ENCODE data around the gene USH2A.

Gene USH2A

GRCh38 chr1:216183007-216183406 is 240.2 kb downstream of the USH2A start:
- TF ChIP-seq CTCF (IDR thresholded peaks at IDR 0.05; ENCODE audit: extremely low read depth, insufficient read depth, missing control alignments), result no peak
- in situ Hi-C loops (cut with MboI; ENCODE audit: low pct_unique_long_range_greater_than_20kb, low sequenced_read_pairs, unreplicated experiment), result no loop called here
- DNase-seq (ENCODE audit: low spot score), result no peak

GRCh38 chr1:216181590-216181989 is 241.7 kb downstream of the USH2A start:
- no peak for DNase-seq (ENCODE audit: low spot score)
- in situ Hi-C loops (cut with MboI; ENCODE audit: low pct_unique_long_range_greater_than_20kb, low sequenced_read_pairs, unreplicated experiment), result no loop called here
- TF ChIP-seq CTCF (IDR thresholded peaks at IDR 0.05; ENCODE audit: extremely low read depth, insufficient read depth, missing control alignments), result no peak

GRCh38 chr1:216178281-216178680 is 245.0 kb downstream of the USH2A start:
- TF ChIP-seq CTCF (IDR thresholded peaks at IDR 0.05; ENCODE audit: extremely low read depth, insufficient read depth, missing control alignments), result no peak
- in situ Hi-C loops (cut with MboI; ENCODE audit: low pct_unique_long_range_greater_than_20kb, low sequenced_read_pairs, unreplicated experiment), result no loop called here
- no peak for DNase-seq (ENCODE audit: low spot score)

- TF ChIP-seq CTCF (IDR thresholded peaks at IDR 0.05; ENCODE audit: extremely low read depth, insufficient read depth, missing control alignments), result no peak
- in situ Hi-C loops (cut with MboI; ENCODE audit: low pct_unique_long_range_greater_than_20kb, low sequenced_read_pairs, unreplicated experiment), result no loop called here
- no peak for DNase-seq (ENCODE audit: low spot score)
Measured at GRCh38 chr1:216176970-216177369, 246.3 kb downstream of the USH2A start.

- TF ChIP-seq CTCF (IDR thresholded peaks at IDR 0.05; ENCODE audit: extremely low read depth, insufficient read depth, missing control alignments), result no peak
- DNase-seq (ENCODE audit: low spot score), result no peak
- in situ Hi-C loops (cut with MboI; ENCODE audit: low pct_unique_long_range_greater_than_20kb, low sequenced_read_pairs, unreplicated experiment), result no loop called here
Measured at GRCh38 chr1:216175714-216176113, 247.5 kb downstream of the USH2A start.

GRCh38 chr1:216173376-216173995 is 249.8 kb downstream of the USH2A start:
- DNase-seq (ENCODE audit: low spot score), result no peak
- in situ Hi-C loops (cut with MboI; ENCODE audit: low pct_unique_long_range_greater_than_20kb, low sequenced_read_pairs, unreplicated experiment), result no loop called here
- no peak for TF ChIP-seq CTCF (IDR thresholded peaks at IDR 0.05; ENCODE audit: extremely low read depth, insufficient read depth, missing control alignments)
